GM12865 (cell line): ENCODE measurements around the gene NKAIN4.

Source experiments
- DNase-seq: peaks from one replicate; pipeline ENCODE4 v3.0.0; 2010; ENCODE audit warnings: low read depth
- H3K4me3 ChIP-seq: 2 replicates; pipeline ENCODE4 v1.5.1; 2011; ENCODE audit warnings: mild to moderate bottlenecking, low read depth, low read length, control low read depth
- TF ChIP-seq, protein P1 (sequence below): IDR thresholded peaks from 2 replicates; pipeline ENCODE4 v1.5.1; 2011; ENCODE audit warnings: low read length, control low read depth, low read depth, inconsistent platforms; ENCODE audit not compliant: insufficient read depth; ENCODE audit errors: missing control alignments

The NKAIN4 gene

DNA sequence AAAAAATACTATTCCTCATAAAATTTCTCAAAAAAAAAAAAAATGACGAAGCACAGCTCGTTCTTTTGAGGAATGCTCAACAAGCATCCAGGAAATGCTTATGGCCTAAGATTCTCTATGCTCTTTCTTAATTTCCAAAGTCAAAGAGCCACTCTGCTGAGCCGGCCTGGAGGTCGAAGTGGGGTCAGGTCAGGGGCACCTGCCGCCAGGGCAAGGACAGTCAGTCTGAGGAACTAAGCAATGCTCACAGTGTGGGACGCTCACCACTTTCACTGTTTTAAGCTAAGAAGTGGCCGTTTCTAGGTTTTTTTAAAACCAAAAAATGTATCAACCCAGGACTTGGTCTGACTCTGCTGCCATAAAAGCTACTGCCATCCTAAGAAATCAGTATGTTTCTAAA lies 55.7 kb downstream of the NKAIN4 start:
- H3K4me3 ChIP-seq, result no peak overlapping the region
- TF ChIP-seq, protein P1, sequence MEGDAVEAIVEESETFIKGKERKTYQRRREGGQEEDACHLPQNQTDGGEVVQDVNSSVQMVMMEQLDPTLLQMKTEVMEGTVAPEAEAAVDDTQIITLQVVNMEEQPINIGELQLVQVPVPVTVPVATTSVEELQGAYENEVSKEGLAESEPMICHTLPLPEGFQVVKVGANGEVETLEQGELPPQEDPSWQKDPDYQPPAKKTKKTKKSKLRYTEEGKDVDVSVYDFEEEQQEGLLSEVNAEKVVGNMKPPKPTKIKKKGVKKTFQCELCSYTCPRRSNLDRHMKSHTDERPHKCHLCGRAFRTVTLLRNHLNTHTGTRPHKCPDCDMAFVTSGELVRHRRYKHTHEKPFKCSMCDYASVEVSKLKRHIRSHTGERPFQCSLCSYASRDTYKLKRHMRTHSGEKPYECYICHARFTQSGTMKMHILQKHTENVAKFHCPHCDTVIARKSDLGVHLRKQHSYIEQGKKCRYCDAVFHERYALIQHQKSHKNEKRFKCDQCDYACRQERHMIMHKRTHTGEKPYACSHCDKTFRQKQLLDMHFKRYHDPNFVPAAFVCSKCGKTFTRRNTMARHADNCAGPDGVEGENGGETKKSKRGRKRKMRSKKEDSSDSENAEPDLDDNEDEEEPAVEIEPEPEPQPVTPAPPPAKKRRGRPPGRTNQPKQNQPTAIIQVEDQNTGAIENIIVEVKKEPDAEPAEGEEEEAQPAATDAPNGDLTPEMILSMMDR, result no peak
- no peak for DNase-seq

DNA sequence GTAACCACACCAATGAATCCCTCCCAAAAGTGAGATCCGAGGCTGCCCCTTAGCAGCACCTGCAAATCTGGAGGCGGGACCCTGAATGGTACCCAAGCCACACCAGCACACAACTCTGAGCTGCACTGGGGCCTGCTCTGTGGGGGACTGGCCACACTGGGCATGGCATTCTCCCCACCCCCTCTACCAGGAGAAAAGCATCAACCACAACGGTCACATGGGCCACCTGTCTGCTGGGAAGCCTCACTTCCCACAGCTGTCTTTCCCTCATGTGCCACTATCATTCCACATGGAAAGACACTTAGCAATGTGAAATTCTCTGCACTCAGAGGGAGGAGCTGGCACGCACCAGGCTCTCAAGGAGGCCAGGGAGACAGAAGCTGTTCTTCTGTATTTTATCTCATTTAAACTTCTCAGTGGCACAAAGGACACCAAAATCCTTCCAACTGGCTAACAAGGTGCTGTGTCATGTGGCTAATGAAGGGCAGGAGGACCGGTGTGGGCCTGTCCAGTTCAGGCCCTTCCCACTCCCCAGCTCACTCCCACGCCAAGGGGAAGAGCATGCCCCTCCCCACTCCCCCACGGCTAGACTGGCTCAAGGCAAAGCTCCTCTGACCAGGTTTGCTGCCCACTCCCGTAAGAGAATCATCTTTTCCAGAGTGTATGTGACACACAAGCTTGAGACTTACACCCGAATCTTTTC lies 57.3 kb downstream of the NKAIN4 start:
- no peak for DNase-seq
- no peak overlapping the region for H3K4me3 ChIP-seq
- TF ChIP-seq, protein P1, result no peak

DNA sequence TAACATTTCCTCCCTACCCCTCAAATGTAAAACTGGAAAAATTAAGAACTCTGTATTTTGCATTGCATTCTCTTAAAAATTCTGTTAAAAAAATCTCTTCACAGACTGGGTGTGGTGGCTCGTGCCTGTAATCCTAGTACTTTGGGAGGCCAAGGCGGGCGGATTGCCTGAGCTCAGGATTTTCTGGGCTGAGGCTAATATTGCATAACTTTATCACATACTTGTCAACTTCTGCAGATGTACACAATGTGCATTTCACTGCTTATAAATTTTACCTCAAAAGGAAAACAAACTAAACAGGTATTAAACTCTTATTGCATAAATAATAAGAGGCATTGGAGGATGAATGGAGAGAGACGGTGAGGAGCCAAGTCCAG lies 59.5 kb downstream of the NKAIN4 start:
- TF ChIP-seq, protein P1, result no peak
- no peak overlapping the region for H3K4me3 ChIP-seq
- no peak for DNase-seq

DNA sequence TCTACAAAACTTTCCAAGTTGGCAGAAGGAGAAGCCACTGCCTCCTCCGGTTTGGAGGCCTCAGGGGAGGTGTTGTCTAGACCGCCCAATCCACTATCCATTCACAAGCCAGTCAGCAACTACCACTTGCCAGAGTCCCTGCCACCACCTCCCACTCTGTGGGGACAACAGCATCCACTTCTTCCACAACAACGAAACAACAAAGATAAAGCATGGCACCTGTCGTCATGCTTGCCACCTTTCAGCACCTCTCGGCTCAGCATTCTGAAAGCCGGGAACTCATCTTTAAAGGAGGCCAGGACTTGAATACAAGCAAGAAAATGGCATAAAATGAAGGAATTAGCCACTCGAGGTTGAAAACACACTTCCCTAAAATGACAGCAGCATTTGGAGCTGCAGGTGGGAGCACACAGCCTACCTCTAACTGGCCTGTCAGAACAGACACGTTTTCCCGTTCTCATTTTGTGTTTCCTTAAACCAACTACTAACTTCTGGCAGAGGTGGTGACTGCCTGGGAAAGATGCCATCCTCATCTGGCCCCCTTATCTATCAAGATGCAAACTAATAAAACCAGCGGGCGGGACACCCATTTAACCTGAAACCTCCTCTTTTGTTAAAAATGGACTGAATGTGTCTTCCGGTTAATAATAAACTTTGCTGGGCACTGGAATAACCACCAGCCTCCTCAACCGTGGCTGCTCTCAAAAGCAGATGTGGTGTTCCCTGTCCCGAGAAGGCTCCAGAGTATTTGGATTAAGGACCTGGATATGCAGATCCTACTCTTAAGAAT lies 60.1 kb downstream of the NKAIN4 start:
- no peak overlapping the region for H3K4me3 ChIP-seq
- DNase-seq, result no peak
- TF ChIP-seq, protein P1, result no peak

DNA sequence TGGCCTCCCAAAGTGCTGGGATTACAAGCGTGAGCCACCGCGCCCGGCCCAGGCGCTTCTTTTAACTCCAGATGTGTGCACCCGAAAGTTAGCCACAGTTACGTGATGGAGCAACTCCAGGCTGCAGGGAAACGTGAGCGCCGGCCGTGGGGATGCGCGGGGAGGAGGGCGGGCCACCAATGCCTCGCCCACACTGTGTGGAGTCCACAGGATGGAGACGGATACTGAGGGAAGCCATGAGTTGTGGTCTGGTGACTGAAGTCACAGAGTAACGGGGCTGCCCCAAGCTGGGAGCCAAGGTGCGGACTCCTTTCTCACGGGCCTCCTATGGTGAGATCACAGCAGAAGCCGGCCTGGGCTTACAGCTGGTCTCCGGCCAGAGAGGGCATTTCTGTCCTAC lies 61.5 kb downstream of the NKAIN4 start:
- no peak for DNase-seq
- no peak overlapping the region for H3K4me3 ChIP-seq
- TF ChIP-seq, protein P1, result no peak

DNA sequence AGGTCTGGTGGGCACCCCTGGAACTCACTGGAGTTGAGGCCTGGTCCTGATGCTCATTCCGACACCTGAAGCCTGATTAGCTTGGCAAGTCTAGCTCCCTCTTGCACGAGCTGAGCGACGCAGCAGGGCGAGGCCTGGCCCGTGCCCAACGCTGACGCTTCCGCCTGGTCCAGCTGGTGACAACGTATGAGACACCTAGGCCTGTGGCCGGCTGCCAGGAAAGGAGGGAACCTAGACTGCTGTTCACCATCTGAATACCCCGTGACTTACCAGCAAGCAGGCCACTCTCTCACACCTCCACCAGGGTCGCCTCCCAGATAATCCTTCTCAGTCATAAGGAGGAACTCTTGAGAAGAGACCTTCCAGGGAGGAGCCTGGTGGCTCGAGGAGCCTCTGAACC lies 62.9 kb downstream of the NKAIN4 start:
- no peak for DNase-seq
- TF ChIP-seq, protein P1, result no peak
- H3K4me3 ChIP-seq, result no peak overlapping the region

DNA sequence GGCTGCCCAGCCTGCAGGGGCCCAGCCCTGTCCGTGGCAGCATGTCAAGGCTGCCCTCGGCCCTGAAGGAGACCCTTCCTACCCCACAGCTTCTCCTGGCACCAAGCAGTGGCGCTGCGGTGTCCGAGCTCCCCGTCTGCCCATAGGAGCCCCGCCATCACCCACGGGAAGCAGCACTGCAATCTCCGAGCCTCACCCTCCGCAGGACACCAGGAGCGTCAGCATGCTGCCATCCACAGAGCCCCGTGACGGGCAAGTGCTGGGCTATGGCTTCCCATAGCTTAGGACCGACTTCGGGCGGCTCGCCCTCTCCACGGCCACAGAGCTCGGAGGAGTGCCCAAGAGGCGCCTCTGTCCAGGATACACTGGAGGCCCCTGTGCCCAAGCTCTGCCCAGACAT lies 63.4 kb downstream of the NKAIN4 start:
- TF ChIP-seq, protein P1, result no peak
- no peak for DNase-seq
- no peak overlapping the region for H3K4me3 ChIP-seq
